ENCODE measurements around the gene NELL1. TPM values are rescaled to one million over a fixed set of nuclear protein-coding genes. Genes with fewer than 3 reads are reported as not detected.

Gene NELL1
- total RNA-seq, 2 donors from 2014 or later = not detected

DNA sequence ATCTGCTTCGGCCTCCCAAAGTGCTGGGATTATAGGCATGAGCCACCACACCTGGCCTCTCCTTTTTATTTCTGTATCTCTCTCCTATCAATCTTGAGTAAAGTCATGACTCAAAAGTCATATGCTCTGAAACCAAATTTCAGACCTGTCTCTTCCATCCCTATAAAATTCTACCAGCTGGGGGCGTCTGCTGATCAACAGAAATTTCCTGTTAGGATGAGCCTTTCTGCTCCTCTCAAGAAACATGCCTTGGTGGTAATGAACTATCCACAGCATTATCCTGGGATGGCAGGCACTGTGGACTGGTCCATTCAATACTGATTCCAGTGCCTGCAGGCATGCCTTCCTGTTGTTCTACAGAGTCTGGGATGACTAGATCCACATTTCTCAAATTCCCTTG, 472.6 kb downstream of the NELL1 start:
- 38 to 47% methylated on average over 2 of the region's 2 CpGs for WGBS, 2 donors
- TF ChIP-seq POLR2A (IDR thresholded peaks at IDR 0.05) = no peak
- TF ChIP-seq, protein P1, sequence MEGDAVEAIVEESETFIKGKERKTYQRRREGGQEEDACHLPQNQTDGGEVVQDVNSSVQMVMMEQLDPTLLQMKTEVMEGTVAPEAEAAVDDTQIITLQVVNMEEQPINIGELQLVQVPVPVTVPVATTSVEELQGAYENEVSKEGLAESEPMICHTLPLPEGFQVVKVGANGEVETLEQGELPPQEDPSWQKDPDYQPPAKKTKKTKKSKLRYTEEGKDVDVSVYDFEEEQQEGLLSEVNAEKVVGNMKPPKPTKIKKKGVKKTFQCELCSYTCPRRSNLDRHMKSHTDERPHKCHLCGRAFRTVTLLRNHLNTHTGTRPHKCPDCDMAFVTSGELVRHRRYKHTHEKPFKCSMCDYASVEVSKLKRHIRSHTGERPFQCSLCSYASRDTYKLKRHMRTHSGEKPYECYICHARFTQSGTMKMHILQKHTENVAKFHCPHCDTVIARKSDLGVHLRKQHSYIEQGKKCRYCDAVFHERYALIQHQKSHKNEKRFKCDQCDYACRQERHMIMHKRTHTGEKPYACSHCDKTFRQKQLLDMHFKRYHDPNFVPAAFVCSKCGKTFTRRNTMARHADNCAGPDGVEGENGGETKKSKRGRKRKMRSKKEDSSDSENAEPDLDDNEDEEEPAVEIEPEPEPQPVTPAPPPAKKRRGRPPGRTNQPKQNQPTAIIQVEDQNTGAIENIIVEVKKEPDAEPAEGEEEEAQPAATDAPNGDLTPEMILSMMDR (IDR thresholded peaks at IDR 0.05) = no peak
- no peak overlapping the region for H3K4me3 ChIP-seq
- H3K27ac ChIP-seq = no peak overlapping the region
- no peaks in the 10 kb centered on the region for H3K36me3 ChIP-seq (replicated peaks in 1 of 2; ENCODE audit: insufficient read depth in 1 of 2, low read depth in 2 of 2)
- H3K27me3 ChIP-seq = no peaks in the 10 kb centered on the region
- no peaks in the 10 kb centered on the region for H3K9me3 ChIP-seq
- intact Hi-C loops (cut with DNase I) = no loop called here
- no peak for ATAC-seq
- no peak for DNase-seq
- no peaks in the 10 kb centered on the region for H3K4me1 ChIP-seq

DNA sequence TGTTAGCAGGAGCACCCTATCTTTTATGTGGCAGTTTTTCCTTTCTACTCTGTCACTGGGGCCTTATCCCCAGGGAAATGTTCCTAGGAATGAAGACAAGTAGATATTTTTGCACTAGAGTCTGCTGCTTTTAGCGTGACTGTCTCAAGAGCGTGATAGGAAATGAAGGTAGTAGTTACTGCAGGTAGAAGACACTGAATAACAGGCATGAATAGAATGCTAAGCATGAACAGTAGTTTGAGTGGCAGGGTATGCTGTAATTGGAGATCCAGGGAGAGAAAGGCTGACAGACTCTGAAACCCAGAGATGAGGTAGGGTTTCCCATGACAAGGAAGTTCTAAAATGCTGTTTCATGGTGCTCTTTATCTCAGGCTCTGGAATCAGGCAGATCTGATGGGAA, 475.1 kb downstream of the NELL1 start:
- ATAC-seq = no peak
- intact Hi-C loops (cut with DNase I) = no loop called here
- DNase-seq = no peak
- no peak overlapping the region for H3K4me3 ChIP-seq
- H3K36me3 ChIP-seq (replicated peaks in 1 of 2; ENCODE audit: insufficient read depth in 1 of 2, low read depth in 2 of 2) = no peaks in the 10 kb centered on the region
- no peaks in the 10 kb centered on the region for H3K27me3 ChIP-seq
- TF ChIP-seq, protein P1 (IDR thresholded peaks at IDR 0.05) = no peak
- no peak for TF ChIP-seq POLR2A (IDR thresholded peaks at IDR 0.05)
- WGBS, 2 donors = 53 to 71% methylated on average over 2 of the region's 2 CpGs
- H3K9me3 ChIP-seq = no peaks in the 10 kb centered on the region
- no peaks in the 10 kb centered on the region for H3K4me1 ChIP-seq
- H3K27ac ChIP-seq = no peak overlapping the region

GRCh38 chr11:21148376-21148775, 479.0 kb downstream of the NELL1 start:
- no peak for DNase-seq
- 49 to 69% methylated on average over 3 of the region's 3 CpGs for WGBS, 2 donors

GRCh38 chr11:21160140-21160539, 490.8 kb downstream of the NELL1 start:
- intact Hi-C loops (cut with DNase I) = no loop called here
- H3K36me3 ChIP-seq (replicated peaks in 1 of 2; ENCODE audit: insufficient read depth in 1 of 2, low read depth in 2 of 2) = no peaks in the 10 kb centered on the region
- no peak overlapping the region for H3K27ac ChIP-seq
- 58 to 77% methylated on average over 3 of the region's 3 CpGs for WGBS, 2 donors
- no peak overlapping the region for H3K4me3 ChIP-seq
- no peaks in the 10 kb centered on the region for H3K4me1 ChIP-seq
- ATAC-seq (no peak), DNase-seq (no peak)
- no peaks in the 10 kb centered on the region for H3K27me3 ChIP-seq
- H3K9me3 ChIP-seq = no peaks in the 10 kb centered on the region
- TF ChIP-seq, protein P1 (IDR thresholded peaks at IDR 0.05) = no peak
- TF ChIP-seq POLR2A (IDR thresholded peaks at IDR 0.05) = no peak

More at GRCh38 chr11:21148376-21148775, 479.0 kb downstream of the NELL1 start:
- no peaks in the 10 kb centered on the region for H3K27me3 ChIP-seq
- no peak overlapping the region for H3K4me3 ChIP-seq
- TF ChIP-seq, protein P1 (IDR thresholded peaks at IDR 0.05) = no peak
- TF ChIP-seq POLR2A (IDR thresholded peaks at IDR 0.05) = no peak
- H3K4me1 ChIP-seq = no peaks in the 10 kb centered on the region
- no peak overlapping the region for H3K27ac ChIP-seq
- H3K9me3 ChIP-seq = no peaks in the 10 kb centered on the region
- intact Hi-C loops (cut with DNase I) = no loop called here
- no peak for ATAC-seq
- no peaks in the 10 kb centered on the region for H3K36me3 ChIP-seq (replicated peaks in 1 of 2; ENCODE audit: insufficient read depth in 1 of 2, low read depth in 2 of 2)

DNA sequence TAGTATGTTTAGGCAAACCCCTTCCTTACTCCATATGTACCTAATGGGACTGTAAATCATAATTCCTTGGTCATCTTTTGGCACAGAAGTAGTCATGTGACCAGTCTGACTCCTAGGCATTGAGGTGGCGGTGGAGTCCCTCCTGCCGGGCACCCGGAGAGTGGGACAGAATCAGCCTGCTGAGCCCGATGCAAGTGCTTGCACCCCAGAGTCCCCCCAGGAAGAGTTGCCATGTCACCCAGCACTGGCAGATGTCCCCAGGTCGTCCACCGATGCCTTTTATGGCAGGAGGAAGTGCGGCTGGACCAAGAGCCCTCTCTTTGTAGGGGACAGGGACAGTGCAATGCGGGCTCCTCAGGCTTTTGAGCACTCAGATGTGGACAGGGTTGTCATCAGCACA, 500.3 kb downstream of the NELL1 start:
- no peaks in the 10 kb centered on the region for H3K9me3 ChIP-seq
- no peak for TF ChIP-seq POLR2A (IDR thresholded peaks at IDR 0.05)
- TF ChIP-seq, protein P1 (IDR thresholded peaks at IDR 0.05) = no peak
- no peaks in the 10 kb centered on the region for H3K4me1 ChIP-seq
- H3K4me3 ChIP-seq = no peak overlapping the region
- DNase-seq (no peak), ATAC-seq (no peak)
- no peaks in the 10 kb centered on the region for H3K27me3 ChIP-seq
- intact Hi-C loops (cut with DNase I) = no loop called here
- 72 to 78% methylated on average over 7 to 8 of the region's 8 CpGs for WGBS, 2 donors
- H3K36me3 ChIP-seq (replicated peaks in 1 of 2; ENCODE audit: insufficient read depth in 1 of 2, low read depth in 2 of 2) = no peaks in the 10 kb centered on the region
- H3K27ac ChIP-seq = no peak overlapping the region

All from body of pancreas (tissue), 4 donors.